ENCODE results near the gene PPFIBP1. TPM values are rescaled to one million over a fixed set of nuclear protein-coding genes. Genes with fewer than 3 reads are reported as not detected.
"Not testable (repeated sequence)": the region's sequence is repeated elsewhere in the genome, so short reads cannot be mapped to it uniquely, and the experiment has no call there.

PPFIBP1 gene
- total and polyA plus RNA-seq, 2 of the 4 experiments (the other 2 are of a cell fraction), result 30.4 to 72.2 TPM

GRCh38 chr12:27734321-27734720 is 210.3 kb downstream of the PPFIBP1 start:
- not testable (repeated sequence) for H3K4me1 ChIP-seq (ENCODE audit: control insufficient read depth, insufficient read depth, low read length)

More at GRCh38 chr12:27734321-27734720, 210.3 kb downstream of the PPFIBP1 start:
- H2BK20ac ChIP-seq (ENCODE audit: low read depth, low read length); H3K27me3 ChIP-seq (ENCODE audit: control insufficient read depth, insufficient read depth, low read length); H3K4me3 ChIP-seq (ENCODE audit: insufficient read depth, low read depth, low read length); H3K9me1 ChIP-seq (ENCODE audit: insufficient read depth, low read length); H4K91ac ChIP-seq (ENCODE audit: insufficient read depth, low read depth, low read length); DNase-seq; H3K4me2 ChIP-seq (ENCODE audit: low read depth, low read length); H2AFZ ChIP-seq (replicated peaks; ENCODE audit: low read length, poor library complexity); H3K23ac ChIP-seq (ENCODE audit: low read depth, low read length); H3K18ac ChIP-seq (ENCODE audit: low read depth, low read length); BruUV-seq (replicated peaks); POLR2A ChIA-PET (ENCODE audit: unreplicated experiment); dilution Hi-C loops (cut with HindIII; ENCODE audit: low sequenced_read_pairs, unreplicated experiment); H3K27ac ChIP-seq (ENCODE audit: insufficient read depth, low read length); H3K14ac ChIP-seq (replicated peaks; ENCODE audit: low read depth, low read length); H2AK9ac ChIP-seq (replicated peaks; ENCODE audit: low read depth, low read length, poor library complexity); H2BK120ac ChIP-seq (ENCODE audit: low read depth, low read length); H2BK15ac ChIP-seq (ENCODE audit: low read depth, low read length); H4K20me1 ChIP-seq (ENCODE audit: insufficient read depth, low read length); H2BK5ac ChIP-seq (ENCODE audit: low read depth, low read length, poor library complexity, severe bottlenecking); H4K8ac ChIP-seq (ENCODE audit: low read depth in 2 of 2, low read length in 2 of 2); ATAC-seq (ENCODE audit: low read depth); H2AK5ac ChIP-seq (ENCODE audit: low read depth, low read length); H3K9ac ChIP-seq (ENCODE audit: low read depth, low read length); H4K5ac ChIP-seq (ENCODE audit: low read depth, low read length); H3K56ac ChIP-seq (ENCODE audit: extremely low read depth, insufficient read depth, low read length); H3K9me3 ChIP-seq (ENCODE audit: control insufficient read depth, insufficient read depth, low read length); H3K4ac ChIP-seq (ENCODE audit: low read depth, low read length): not testable (repeated sequence)
- intact Hi-C loops (cut with micrococcal nuclease), result loop anchor here (5.0 to 10.0 kb wide), 2 partner anchors 88 to 1260 kb away; no protein-coding TSS in a partner anchor
- Histone ChIP-seq H3K79me1 (ENCODE audit: low read depth in 1 of 2, low read length in 2 of 2) (peaks cover 0 to 11% of the 10 kb centered on the region in 2 experiments; a peak in 3 of 4 replicates), H3K36me3 (ENCODE audit: control insufficient read depth, insufficient read depth, low read length) (peaks cover 17% of the 10 kb centered on the region)
- CTCF ChIA-PET, result interaction anchor here (1.0 to 2.1 kb wide), 3 partner anchors 87 to 206 kb away, joined by 5 to 11 read pairs (median 7); no protein-coding TSS in a partner anchor
- no CpG with 5 or more reads among the region's 9 CpGs for WGBS, 2 experiments (ENCODE audit: extremely low coverage in 2 of 2, insufficient read length in 1 of 2)
- in situ Hi-C loops (cut with MboI; ENCODE audit: low sequenced_read_pairs), result loop anchor here (5.0 to 25.0 kb wide), 3 partner anchors 213 to 1253 kb away; no protein-coding TSS in a partner anchor

All from IMR-90 (cell line).